Left lobe of liver (tissue), 2 donors: ENCODE measurements around the gene DDX52. TPM values are rescaled to one million over a fixed set of nuclear protein-coding genes. Genes with fewer than 3 reads are reported as not detected.
A peak's percentile ranks its signal among the peaks of the same experiment; 100 is the strongest.
"Not testable (repeated sequence)": the region's sequence is repeated elsewhere in the genome, so short reads cannot be mapped to it uniquely, and the experiment has no call there.

Experiments used
- ATAC-seq: fragments of 200-7000 bp; cut with Tn5 transposase; one replicate; pipeline ENCODE4 v1.9.1; 2020; ENCODE audit warnings: mild to moderate bottlenecking, moderate library complexity
- DNase-seq: peaks from one replicate; pipeline ENCODE4 v3.0.0-alpha.2; 2020; ENCODE audit warnings: low spot score
- total RNA-seq: library from RNA; stranded (reverse); gene quantifications from one replicate; pipeline ENCODE4 v1.2.1, GENCODE V29; 2021
- donor health status: DM: no; HTN: no; CAD: no; lungs with moderate emphysema.
- donor health status: DM: no; HTN: yes; CAD: no.

Gene DDX52
- total RNA-seq, 1 donor from 2014 or later, result 10.1 TPM

GRCh38 chr17:37651849-37652248, 8.6 kb upstream of the DDX52 start:
- no peak for ATAC-seq
- DNase-seq, result no peak

- ATAC-seq (peak; percentile 97), DNase-seq (peak; percentile 55)
Measured at GRCh38 chr17:37650419-37651003, 7.3 kb upstream of the DDX52 start.

GRCh38 chr17:37648555-37648954, 5.3 kb upstream of the DDX52 start:
- ATAC-seq (no peak), DNase-seq (no peak)

- no peak for ATAC-seq
- no peak for DNase-seq
Measured at GRCh38 chr17:37647856-37648255, 4.6 kb upstream of the DDX52 start.

GRCh38 chr17:37643869-37644268, 623 bp upstream of the DDX52 start:
- ATAC-seq (no peak), DNase-seq (no peak)

- ATAC-seq, result peak; percentile 18
- no peak for DNase-seq
Measured at GRCh38 chr17:37642681-37643080, 565 bp downstream of the DDX52 start.

- no peak for ATAC-seq
Measured at GRCh38 chr17:37640015-37640414, 3.2 kb downstream of the DDX52 start.

GRCh38 chr17:37637956-37638355, 5.3 kb downstream of the DDX52 start:
- ATAC-seq (no peak), DNase-seq (no peak)

More at GRCh38 chr17:37640015-37640414, 3.2 kb downstream of the DDX52 start:
- DNase-seq, result no peak

GRCh38 chr17:37616430-37616829, 26.8 kb downstream of the DDX52 start:
- not testable (repeated sequence) for DNase-seq
- ATAC-seq, result peak; percentile 67

- DNase-seq, result no peak
- ATAC-seq, result no peak
Measured at GRCh38 chr17:37614823-37615222, 28.4 kb downstream of the DDX52 start.

- ATAC-seq, result no peak
- DNase-seq, result no peak
Measured at GRCh38 chr17:37614391-37614790, 28.9 kb downstream of the DDX52 start.

- ATAC-seq, result no peak
- DNase-seq, result no peak
Measured at GRCh38 chr17:37610971-37611370, 32.3 kb downstream of the DDX52 start.

- ATAC-seq, DNase-seq: not testable (repeated sequence)
Measured at GRCh38 chr17:37610041-37610420, 33.2 kb downstream of the DDX52 start.

- ATAC-seq, result peak; percentile 98
Measured at GRCh38 chr17:37609170-37610040, 33.8 kb downstream of the DDX52 start, which contains the start of gene SYNRG. Gene SYNRG (minus strand): TSS chr17:37609418. CDS start chr17:37609355, 63 bp downstream.

GRCh38 chr17:37608351-37609169, 34.7 kb downstream of the DDX52 start:
- no peak for DNase-seq

More at GRCh38 chr17:37609170-37610040, 33.8 kb downstream of the DDX52 start, which contains the start of gene SYNRG:
- DNase-seq, result peak; percentile 96

GRCh38 chr17:37607637-37608331, 35.5 kb downstream of the DDX52 start:
- DNase-seq, result no peak
- no peak for ATAC-seq

More at GRCh38 chr17:37608351-37609169, 34.7 kb downstream of the DDX52 start:
- peak; percentile 49 for ATAC-seq

GRCh38 chr17:37605813-37606505, 37.3 kb downstream of the DDX52 start:
- DNase-seq (no peak), ATAC-seq (no peak)

- no peak for ATAC-seq
- no peak for DNase-seq
Measured at GRCh38 chr17:37605081-37605480, 38.2 kb downstream of the DDX52 start.

- DNase-seq, result no peak
- no peak for ATAC-seq
Measured at GRCh38 chr17:37604556-37604955, 38.7 kb downstream of the DDX52 start.

- ATAC-seq, result peak; percentile 74
Measured at GRCh38 chr17:37598145-37598544, 45.1 kb downstream of the DDX52 start.

More at GRCh38 chr17:37598145-37598544, 45.1 kb downstream of the DDX52 start:
- DNase-seq, result no peak
